Muscle layer of duodenum (tissue), 2 donors: ENCODE results near the gene DHRS2.
"Not testable (repeated sequence)": the region's sequence is repeated elsewhere in the genome, so short reads cannot be mapped to it uniquely, and the experiment has no call there.

Experiments used
- H3K27ac ChIP-seq: one replicate; pipeline ENCODE4 v1.7.0; 2013; ENCODE audit warnings: mild to moderate bottlenecking, low read length
- H3K27me3 ChIP-seq: one replicate; pipeline ENCODE4 v1.7.0; 2013; ENCODE audit warnings: low read depth, mild to moderate bottlenecking, control low read depth, low read length
- H3K36me3 ChIP-seq, 2 donors: one replicate each; pipeline ENCODE4 v1.7.0; 2013; ENCODE audit warnings: low read length in 2 of 2, control low read depth in 1 of 2, mild to moderate bottlenecking in 1 of 2; ENCODE audit not compliant: insufficient read depth in 2 of 2, control insufficient read depth in 1 of 2
- H3K4me1 ChIP-seq, 2 donors: one replicate each; pipeline ENCODE4 v1.7.0; 2013; ENCODE audit warnings: low read length in 2 of 2, mild to moderate bottlenecking in 2 of 2, control low read depth in 1 of 2, moderate library complexity in 1 of 2; ENCODE audit not compliant: insufficient read depth in 2 of 2, control insufficient read depth in 1 of 2
- H3K4me3 ChIP-seq, 2 donors: one replicate each; pipeline ENCODE4 v1.7.0; 2013; ENCODE audit warnings: low read length in 2 of 2, low read depth in 1 of 2, mild to moderate bottlenecking in 1 of 2
- H3K9me3 ChIP-seq, 2 donors: one replicate each; pipeline ENCODE4 v1.7.0; 2013; ENCODE audit warnings: low read length in 2 of 2, control low read depth in 1 of 2, mild to moderate bottlenecking in 1 of 2; ENCODE audit not compliant: control insufficient read depth in 1 of 2
- donor health status: healthy.

The DHRS2 gene

DNA sequence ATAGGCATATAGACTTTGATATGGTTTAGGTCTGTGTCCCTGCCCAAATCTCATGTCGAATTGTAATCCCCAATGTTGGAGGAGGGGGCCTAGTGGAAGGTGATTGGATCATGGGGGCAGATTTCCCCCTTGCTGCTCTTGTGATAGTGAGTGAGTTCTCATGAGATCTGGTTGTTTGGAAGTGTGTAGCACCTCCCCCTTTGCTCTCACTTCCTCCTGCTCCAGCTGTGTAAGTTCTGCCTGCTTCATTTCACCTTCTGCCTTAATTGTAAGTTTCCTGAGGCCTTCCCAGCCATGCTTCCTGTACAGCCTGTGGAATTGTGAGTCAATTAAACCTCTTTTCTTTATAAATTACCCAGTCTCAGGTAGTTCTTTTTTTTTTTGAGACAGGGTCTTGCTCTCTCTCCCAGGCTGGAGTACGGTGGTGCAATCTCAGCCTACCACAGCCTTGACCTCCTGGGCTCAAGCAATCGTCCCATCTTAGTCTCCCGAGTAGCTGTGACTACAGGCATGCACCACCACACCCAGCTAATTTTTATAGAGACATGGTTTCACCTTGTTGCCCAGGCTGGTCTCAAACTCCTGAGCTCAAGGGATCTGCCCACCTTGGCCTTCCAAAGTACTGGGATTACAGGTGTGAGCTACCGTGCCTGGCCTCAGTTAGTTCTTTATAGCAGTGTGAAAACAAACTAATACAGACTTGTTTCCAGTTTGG, 1.3 kb upstream of the DHRS2 start:
- not testable (repeated sequence) for H3K27me3 ChIP-seq, H3K9me3 ChIP-seq, H3K36me3 ChIP-seq, H3K27ac ChIP-seq, H3K4me1 ChIP-seq, H3K4me3 ChIP-seq

GRCh38 chr14:23637312-23637654, 1.1 kb downstream of the DHRS2 start:
- not testable (repeated sequence) for H3K4me3 ChIP-seq, H3K36me3 ChIP-seq, H3K27me3 ChIP-seq, H3K9me3 ChIP-seq, H3K27ac ChIP-seq
- H3K4me1 ChIP-seq, result peaks cover 4 to 11% of the 10 kb centered on the region in 2 donors

DNA sequence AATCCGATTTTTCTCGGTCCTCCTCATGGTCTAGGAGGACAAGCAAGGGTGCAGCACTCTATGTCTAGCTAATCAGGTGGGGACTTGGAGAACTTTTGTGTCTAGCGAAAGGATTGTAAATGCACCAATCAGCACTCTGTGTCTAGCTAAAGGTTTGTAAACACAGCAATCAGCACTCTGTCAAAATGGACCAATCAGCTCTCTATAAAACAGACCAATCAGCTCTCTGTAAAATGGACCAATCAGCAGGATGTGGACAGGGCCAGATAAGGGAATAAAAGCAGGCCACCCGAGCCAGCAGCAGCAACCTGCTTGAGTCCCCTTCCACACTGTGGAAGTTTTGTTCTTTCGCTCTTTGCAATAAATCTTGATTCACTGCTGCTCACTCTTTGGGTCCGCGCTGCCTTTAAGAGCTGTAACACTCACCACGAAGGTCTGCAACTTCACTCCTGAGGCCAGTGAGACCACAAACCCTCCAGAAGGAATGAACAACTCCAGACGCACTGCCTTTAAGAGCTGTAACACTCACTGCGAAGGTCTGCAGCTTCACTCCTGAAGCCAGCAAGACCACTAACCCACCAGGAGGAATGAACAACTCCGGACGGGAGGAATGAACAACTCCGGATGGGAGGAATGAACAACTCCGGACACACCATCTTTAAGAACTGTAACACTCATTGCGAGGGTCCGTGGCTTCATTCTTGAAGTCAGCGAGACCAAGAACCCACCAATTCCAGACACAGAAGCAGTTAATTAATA, 1.7 kb downstream of the DHRS2 start:
- H3K4me3 ChIP-seq, H3K36me3 ChIP-seq, H3K27ac ChIP-seq, H3K27me3 ChIP-seq, H3K9me3 ChIP-seq: not testable (repeated sequence)
- peaks cover 0 to 11% of the 10 kb centered on the region in 2 donors for H3K4me1 ChIP-seq

- no peak overlapping the region for H3K4me3 ChIP-seq
- H3K27me3 ChIP-seq, result no peaks in the 10 kb centered on the region
- peaks cover 0 to 11% of the 10 kb centered on the region in 2 donors for H3K4me1 ChIP-seq
- H3K36me3 ChIP-seq, result no peaks in the 10 kb centered on the region
- H3K9me3 ChIP-seq, result no peaks in the 10 kb centered on the region
- H3K27ac ChIP-seq, result no peak overlapping the region
Observed at GRCh38 chr14:23638414-23639047, 2.4 kb downstream of the DHRS2 start.

GRCh38 chr14:23639048-23639890, 3.1 kb downstream of the DHRS2 start:
- H3K36me3 ChIP-seq, result no peaks in the 10 kb centered on the region
- H3K27me3 ChIP-seq, result no peaks in the 10 kb centered on the region
- no peaks in the 10 kb centered on the region for H3K9me3 ChIP-seq
- no peak overlapping the region for H3K27ac ChIP-seq
- no peak overlapping the region for H3K4me3 ChIP-seq
- peaks cover 0 to 11% of the 10 kb centered on the region in 2 donors for H3K4me1 ChIP-seq

DNA sequence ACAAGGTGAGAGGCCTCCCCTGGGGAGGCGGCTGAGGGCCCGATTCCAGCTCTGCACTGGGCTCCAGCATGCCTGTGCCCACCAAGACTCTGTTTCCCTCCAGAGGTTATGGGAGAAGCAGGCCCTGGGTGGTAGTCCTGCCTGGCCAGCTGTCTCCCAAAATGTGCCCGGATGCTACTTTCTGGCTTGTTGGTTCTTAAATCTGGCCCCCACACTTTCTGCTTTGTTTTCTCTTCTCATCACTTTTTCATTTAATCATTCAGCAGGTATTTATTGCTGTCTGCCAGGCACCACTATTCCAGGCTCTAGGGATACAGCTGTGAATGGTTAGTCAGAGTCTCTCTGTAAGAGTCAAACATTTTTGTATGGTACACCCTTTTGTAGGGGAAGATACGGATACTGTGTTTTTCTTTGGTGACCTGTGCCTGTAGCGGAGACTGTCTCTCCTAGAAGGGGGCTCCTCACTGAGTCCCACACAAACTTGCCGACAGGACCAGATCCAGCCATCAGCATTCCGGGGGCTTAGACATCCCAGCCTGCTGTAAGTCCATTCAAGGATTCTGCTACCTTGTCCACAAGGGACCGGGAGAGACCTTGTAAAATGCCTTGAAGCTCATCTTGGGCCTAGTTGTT, 3.8 kb downstream of the DHRS2 start:
- H3K27me3 ChIP-seq, result no peaks in the 10 kb centered on the region
- H3K4me3 ChIP-seq, result no peak overlapping the region
- H3K27ac ChIP-seq, result no peak overlapping the region
- peaks cover 0 to 11% of the 10 kb centered on the region in 2 donors for H3K4me1 ChIP-seq
- no peaks in the 10 kb centered on the region for H3K9me3 ChIP-seq
- no peaks in the 10 kb centered on the region for H3K36me3 ChIP-seq

DNA sequence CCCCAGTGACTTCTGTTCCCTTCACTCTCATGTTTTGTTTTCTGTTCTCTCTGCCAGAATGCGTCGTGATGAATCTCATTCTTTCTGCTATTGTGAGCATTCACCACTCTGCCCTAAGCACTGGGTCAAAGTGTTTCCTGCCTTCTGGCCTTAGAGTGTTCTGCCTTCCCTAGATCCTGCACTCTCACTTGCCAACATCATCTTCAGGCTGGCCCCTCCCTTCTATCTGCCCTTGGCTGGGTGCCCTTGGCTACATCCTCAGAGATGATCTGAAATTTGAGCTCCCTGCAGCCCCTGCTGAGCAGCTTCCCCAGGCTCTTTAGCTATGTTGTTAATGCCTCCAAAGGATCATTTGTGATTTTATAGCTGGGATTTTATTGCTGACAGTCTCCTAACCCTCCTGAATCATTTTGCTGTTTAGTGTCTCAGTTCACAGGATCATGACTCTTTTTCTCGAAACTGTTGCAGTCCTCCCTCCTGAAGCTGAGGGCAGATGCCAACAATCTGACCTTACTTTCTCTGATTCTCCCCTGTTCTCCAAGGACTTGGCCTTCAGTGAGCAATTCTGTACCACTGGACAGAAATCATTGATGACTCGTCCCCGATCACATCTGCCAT, 4.5 kb downstream of the DHRS2 start:
- H3K27me3 ChIP-seq, result no peaks in the 10 kb centered on the region
- H3K4me1 ChIP-seq, result peaks cover 0 to 11% of the 10 kb centered on the region in 2 donors
- no peak overlapping the region for H3K27ac ChIP-seq
- H3K4me3 ChIP-seq, result no peak overlapping the region
- H3K36me3 ChIP-seq, result no peaks in the 10 kb centered on the region
- H3K9me3 ChIP-seq, result no peaks in the 10 kb centered on the region

- H3K36me3 ChIP-seq, result no peaks in the 10 kb centered on the region
Observed at GRCh38 chr14:23641180-23641914, 5.2 kb downstream of the DHRS2 start.

DNA sequence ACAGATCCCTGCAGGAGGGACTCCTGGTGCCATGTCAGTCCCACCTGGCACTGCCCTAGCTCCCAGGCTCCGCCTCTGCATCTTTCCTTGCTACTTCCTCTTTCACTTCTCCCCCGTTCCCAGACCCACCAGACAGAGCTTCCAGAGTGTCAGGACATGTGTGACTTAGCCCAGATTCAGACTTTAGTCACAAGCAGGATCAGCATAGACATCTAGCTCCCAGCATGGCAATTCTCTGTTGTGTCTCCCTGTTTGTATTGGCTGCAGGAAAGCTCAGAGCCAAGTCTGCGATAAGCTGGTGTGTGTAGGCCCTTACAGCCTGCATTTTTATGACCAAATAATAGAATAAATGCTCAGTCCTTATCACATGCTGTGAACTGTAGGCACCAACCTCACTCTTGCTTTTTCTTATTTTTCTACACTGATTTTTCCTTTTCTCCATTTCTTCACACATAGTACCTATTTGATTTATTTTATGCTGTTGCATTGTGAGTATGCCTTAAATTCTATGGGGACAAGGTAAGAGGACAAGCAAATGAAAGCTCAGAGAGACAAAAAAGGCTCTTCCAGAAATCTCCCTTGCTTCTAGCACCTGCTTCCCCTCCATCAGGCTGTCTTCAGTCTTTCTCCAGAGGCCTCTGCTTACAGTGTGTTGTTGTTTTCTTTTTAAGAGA, 5.9 kb downstream of the DHRS2 start:
- Histone ChIP-seq H3K4me1 (peaks cover 0 to 11% of the 10 kb centered on the region in 2 donors), H3K9me3 (no peaks in the 10 kb centered on the region), H3K36me3 (no peaks in the 10 kb centered on the region), H3K27me3 (no peaks in the 10 kb centered on the region), H3K27ac (no peak overlapping the region), H3K4me3 (no peak overlapping the region)

More at GRCh38 chr14:23641180-23641914, 5.2 kb downstream of the DHRS2 start:
- Histone ChIP-seq H3K27ac (no peak overlapping the region), H3K4me1 (peaks cover 0 to 11% of the 10 kb centered on the region in 2 donors), H3K27me3 (no peaks in the 10 kb centered on the region), H3K9me3 (no peaks in the 10 kb centered on the region), H3K4me3 (no peak overlapping the region)
